Sigmoid colon (tissue), 7 donors: Measurements from ENCODE around the gene PLPPR1. TPM values are rescaled to one million over a fixed set of nuclear protein-coding genes. Genes with fewer than 3 reads are reported as not detected.

Experiments
- DNase-seq: peaks from one replicate; pipeline ENCODE4 v3.0.0-alpha.2; 2019
- H3K27ac ChIP-seq, 4 donors: fragments of 200-600 bp; sonication (generic); one replicate each; pipeline ENCODE4 v1.5.1; 2016 to 2019; ENCODE audit warnings: mild to moderate bottlenecking in 1 of 4
- H3K27me3 ChIP-seq, 3 donors: fragments of 200-600 bp; sonication (generic); one replicate each; pipeline ENCODE4 v1.5.1; 2019; ENCODE audit warnings: mild to moderate bottlenecking in 1 of 3
- H3K36me3 ChIP-seq, 4 donors: fragments of 200-600 bp; sonication (generic); one replicate each; pipeline ENCODE4 v1.5.1; 2016 to 2019
- H3K4me1 ChIP-seq, 4 donors: fragments of 200-600 bp; sonication (generic); one replicate each; pipeline ENCODE4 v1.5.1; 2017 to 2019
- H3K4me3 ChIP-seq, 4 donors: fragments of 200-600 bp; sonication (generic); one replicate each; pipeline ENCODE4 v1.5.1; 2017 to 2019; ENCODE audit warnings: mild to moderate bottlenecking in 2 of 4, moderate library complexity in 1 of 4
- H3K9me3 ChIP-seq, 4 donors: fragments of 200-600 bp in 3 of 4; sonication (generic) in 3 of 4; one replicate each; pipeline versions ENCODE4 v1.5.1 to v1.6.1; 2013 to 2019
- CTCF ChIP-seq, 4 experiments: fragments of 450-650 bp in 3 of 4; fragments of 200-600 bp in 1 of 4; IDR thresholded peaks; one replicate each; pipeline ENCODE4 v1.5.1; 2016 to 2019; ENCODE audit warnings: antibody characterized with exemption in 4 of 4, mild to moderate bottlenecking in 3 of 4, moderate library complexity in 2 of 4
- EP300 ChIP-seq, 4 donors: sonication (generic); formaldehyde crosslinking; IDR thresholded peaks; one replicate each; pipeline ENCODE4 v1.6.1; 2017; ENCODE audit warnings: antibody characterized with exemption in 4 of 4
- POLR2A ChIP-seq, 2 donors: fragments of 450-650 bp; IDR thresholded peaks; one replicate each; pipeline ENCODE4 v1.6.1; 2016; ENCODE audit warnings: antibody characterized with exemption in 2 of 2, mild to moderate bottlenecking in 2 of 2, moderate library complexity in 2 of 2
- POLR2AphosphoS5 ChIP-seq, 4 donors: sonication (generic); formaldehyde crosslinking; IDR thresholded peaks; one replicate each; pipeline ENCODE4 v1.6.1; 2017; ENCODE audit warnings: antibody characterized with exemption in 4 of 4
- WGBS, 2 donors: extraction: QIAGEN DNeasy Blood & Tissue Kit; methylation state at CpG; one replicate each; pipeline ENCODE4 v1.1.7; 2013; 5-methylcytosine and 5-hydroxymethylcytosine counted together
- intact Hi-C: fragments of 100-400 bp; cut with DNase I; formaldehyde crosslinking; loops from one replicate; pipeline ENCODE4 v1.15.1; 2023
- polyA plus RNA-seq, 3 donors: library from polyadenylated mRNA; stranded (reverse); fragments of 200-250 nt; gene quantifications; one replicate each; pipeline ENCODE4 v1.2.3, GENCODE V29; 2013
- total RNA-seq, 4 donors: library from RNA; depleted of rRNA; stranded (reverse); fragments of >200 nt; gene quantifications; one replicate each; pipeline ENCODE4 v1.1.0, GENCODE V29; 2016
- donor health status: healthy with polysubstance abuse.
- donor health status: Bipolar disorder and iron deficiency.
- donor health status: healthy.

The PLPPR1 gene
- total and polyA plus RNA-seq, 7 donors, result 0.07 to 0.81 (median 0.38) TPM; not detected in 3

- Histone ChIP-seq H3K36me3 (no peaks in the 10 kb centered on the region), H3K27ac (no peak overlapping the region), H3K27me3 (no peaks in the 10 kb centered on the region), H3K9me3 (no peaks in the 10 kb centered on the region), H3K4me3 (no peak overlapping the region), H3K4me1 (no peaks in the 10 kb centered on the region)
- 78 to 80% methylated on average over 4 of the region's 4 CpGs for whole genome bisulfite sequencing, 2 donors
- intact Hi-C loops, result no loop called here
- TF ChIP-seq POLR2AphosphoS5 (IDR thresholded peaks at IDR 0.05), result no peak
- TF ChIP-seq CTCF (IDR thresholded peaks at IDR 0.05), result no peak
- TF ChIP-seq EP300 (IDR thresholded peaks at IDR 0.05), result no peak
- TF ChIP-seq POLR2A (IDR thresholded peaks at IDR 0.05), result no peak
- DNase-seq, result no peak
Measured at GRCh38 chr9:101140764-101141163, 112.2 kb downstream of the PLPPR1 start.

GRCh38 chr9:101146508-101146907, 118.0 kb downstream of the PLPPR1 start:
- H3K27me3 ChIP-seq, result no peaks in the 10 kb centered on the region
- H3K27ac ChIP-seq, result no peak overlapping the region
- no peak overlapping the region for H3K4me3 ChIP-seq
- no peaks in the 10 kb centered on the region for H3K36me3 ChIP-seq
- TF ChIP-seq POLR2A (IDR thresholded peaks at IDR 0.05), result no peak
- TF ChIP-seq CTCF (IDR thresholded peaks at IDR 0.05), result no peak
- no peak for TF ChIP-seq EP300 (IDR thresholded peaks at IDR 0.05)
- no peak for TF ChIP-seq POLR2AphosphoS5 (IDR thresholded peaks at IDR 0.05)
- WGBS, 2 donors, result 77 to 79% methylated on average over 4 of the region's 4 CpGs
- no peaks in the 10 kb centered on the region for H3K4me1 ChIP-seq
- no peaks in the 10 kb centered on the region for H3K9me3 ChIP-seq
- no peak for DNase-seq
- intact Hi-C loops, result no loop called here

GRCh38 chr9:101148344-101148743, 119.8 kb downstream of the PLPPR1 start:
- H3K4me1 ChIP-seq, result no peaks in the 10 kb centered on the region
- H3K9me3 ChIP-seq, result no peaks in the 10 kb centered on the region
- TF ChIP-seq CTCF (IDR thresholded peaks at IDR 0.05), result no peak
- no peak for TF ChIP-seq POLR2AphosphoS5 (IDR thresholded peaks at IDR 0.05)
- TF ChIP-seq POLR2A (IDR thresholded peaks at IDR 0.05), result no peak
- no peak for TF ChIP-seq EP300 (IDR thresholded peaks at IDR 0.05)
- intact Hi-C loops, result no loop called here
- no peaks in the 10 kb centered on the region for H3K36me3 ChIP-seq
- H3K4me3 ChIP-seq, result no peak overlapping the region
- no peak for DNase-seq
- H3K27ac ChIP-seq, result no peak overlapping the region
- H3K27me3 ChIP-seq, result no peaks in the 10 kb centered on the region

GRCh38 chr9:101158361-101158760, 129.8 kb downstream of the PLPPR1 start:
- Histone ChIP-seq H3K4me3 (no peak overlapping the region), H3K4me1 (no peaks in the 10 kb centered on the region), H3K36me3 (no peaks in the 10 kb centered on the region), H3K9me3 (no peaks in the 10 kb centered on the region), H3K27ac (no peak overlapping the region), H3K27me3 (no peaks in the 10 kb centered on the region)
- TF ChIP-seq CTCF (IDR thresholded peaks at IDR 0.05) (no peak), POLR2A (IDR thresholded peaks at IDR 0.05) (no peak), EP300 (IDR thresholded peaks at IDR 0.05) (no peak), POLR2AphosphoS5 (IDR thresholded peaks at IDR 0.05) (no peak)
- WGBS, 2 donors, result 69 to 74% methylated on average over 3 of the region's 3 CpGs
- DNase-seq, result no peak
- intact Hi-C loops, result no loop called here

- H3K4me1 ChIP-seq, result no peaks in the 10 kb centered on the region
- no peak for DNase-seq
- no peaks in the 10 kb centered on the region for H3K9me3 ChIP-seq
- intact Hi-C loops, result no loop called here
- TF ChIP-seq CTCF (IDR thresholded peaks at IDR 0.05) (no peak), POLR2A (IDR thresholded peaks at IDR 0.05) (no peak), EP300 (IDR thresholded peaks at IDR 0.05) (no peak), POLR2AphosphoS5 (IDR thresholded peaks at IDR 0.05) (no peak)
- H3K36me3 ChIP-seq, result no peaks in the 10 kb centered on the region
- H3K27me3 ChIP-seq, result no peaks in the 10 kb centered on the region
- 20 to 72% methylated on average over 1 of the region's 1 CpG for WGBS, 2 donors
- H3K4me3 ChIP-seq, result no peak overlapping the region
- H3K27ac ChIP-seq, result no peak overlapping the region
Measured at GRCh38 chr9:101162231-101162630, 133.7 kb downstream of the PLPPR1 start.
